Uterus (tissue), 4 donors: ENCODE data around the gene ADGRG6. TPM values are rescaled to one million over a fixed set of nuclear protein-coding genes. Genes with fewer than 3 reads are reported as not detected.

Experiments used
- DNase-seq, 2 donors: peaks; one replicate each; pipeline ENCODE4 v3.0.0-alpha.2; 2019 to 2020
- H3K27ac ChIP-seq, 2 donors: fragments of 200-600 bp; sonication (generic); 1 replicate in 1 of 2; 2 replicates in 1 of 2; pipeline ENCODE4 v1.5.1; 2016 to 2018
- H3K27me3 ChIP-seq, 2 donors: fragments of 200-600 bp; sonication (generic); one replicate each; pipeline ENCODE4 v1.5.1; 2018 to 2019; ENCODE audit warnings: control low read depth in 1 of 2
- H3K36me3 ChIP-seq, 2 donors: fragments of 200-600 bp; sonication (generic); one replicate each; pipeline ENCODE4 v1.5.1; 2019; ENCODE audit warnings: control low read depth in 1 of 2
- H3K4me1 ChIP-seq, 2 donors: fragments of 200-600 bp; sonication (generic); one replicate each; pipeline ENCODE4 v1.5.1; 2018 to 2019; ENCODE audit warnings: control low read depth in 1 of 2
- H3K4me3 ChIP-seq, 2 donors: fragments of 200-600 bp; sonication (generic); 1 replicate in 1 of 2; 2 replicates in 1 of 2; pipeline ENCODE4 v1.5.1; 2018 to 2019; ENCODE audit warnings: mild to moderate bottlenecking in 1 of 2
- H3K9me3 ChIP-seq, 2 donors: fragments of 200-600 bp; sonication (generic); one replicate each; pipeline ENCODE4 v1.5.1; 2019; ENCODE audit warnings: control low read depth in 1 of 2
- CTCF ChIP-seq, 4 experiments: fragments of 200-600 bp in 2 of 4; fragments of 450-650 bp in 2 of 4; sonication (generic) in 2 of 4; IDR thresholded peaks; one replicate each; pipeline ENCODE4 v1.5.1; 2016 to 2019; ENCODE audit warnings: antibody characterized with exemption in 4 of 4, mild to moderate bottlenecking in 2 of 4, moderate library complexity in 1 of 4
- POLR2A ChIP-seq, 2 donors: fragments of 450-650 bp; IDR thresholded peaks; one replicate each; pipeline ENCODE4 v1.6.1; 2016; ENCODE audit warnings: antibody characterized with exemption in 2 of 2, mild to moderate bottlenecking in 1 of 2, moderate library complexity in 1 of 2
- intact Hi-C: fragments of 100-400 bp; cut with DNase I; formaldehyde crosslinking; loops from one replicate; pipeline ENCODE4 v1.15.1; 2023; ENCODE audit warnings: low total_unique reads
- total RNA-seq, 4 donors: library from RNA; depleted of rRNA in 3 of 4; stranded (reverse); fragments of >200 nt in 3 of 4; gene quantifications; one replicate each; pipeline versions ENCODE4 v1.1.0 to v1.2.4, GENCODE V29; 2014 to 2023
- donor health status: DM: yes; HTN: yes; CAD: no.

Gene ADGRG6
- total RNA-seq, 4 donors from 2014 or later: 3.6 to 23.8 (median 9.5) TPM

DNA sequence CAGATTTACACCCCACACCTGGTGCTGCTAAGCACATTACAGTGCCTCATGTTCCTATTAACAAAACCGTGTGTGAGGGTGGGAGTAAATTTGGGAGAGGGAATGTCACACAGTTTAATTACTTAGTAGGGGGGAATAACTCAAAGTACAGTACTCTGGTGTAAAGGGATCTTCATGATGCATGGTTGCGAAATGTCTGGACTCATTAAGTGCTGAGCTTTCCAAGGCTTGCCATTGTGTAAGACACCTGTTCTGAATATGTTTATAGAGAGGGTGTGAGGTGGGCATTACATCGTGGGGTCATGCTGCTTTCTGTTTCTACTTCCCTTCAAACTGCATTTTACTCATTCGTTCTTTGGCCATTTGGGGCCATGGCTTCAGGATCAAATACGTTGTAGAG is 181.2 kb downstream of the ADGRG6 start:
- H3K27me3 ChIP-seq: no peaks in the 10 kb centered on the region
- TF ChIP-seq POLR2A (IDR thresholded peaks at IDR 0.05) (no peak), CTCF (IDR thresholded peaks at IDR 0.05) (no peak)
- H3K4me3 ChIP-seq: no peak overlapping the region
- intact Hi-C loops: no loop called here
- no peaks in the 10 kb centered on the region for H3K9me3 ChIP-seq
- DNase-seq: no peak
- no peaks in the 10 kb centered on the region for H3K36me3 ChIP-seq
- H3K4me1 ChIP-seq: no peaks in the 10 kb centered on the region
- H3K27ac ChIP-seq: no peak overlapping the region

GRCh38 chr6:142485256-142485655 is 183.4 kb downstream of the ADGRG6 start:
- Histone ChIP-seq H3K36me3 (no peaks in the 10 kb centered on the region), H3K27ac (no peak overlapping the region), H3K4me1 (no peaks in the 10 kb centered on the region), H3K4me3 (no peak overlapping the region), H3K27me3 (no peaks in the 10 kb centered on the region), H3K9me3 (no peaks in the 10 kb centered on the region)
- DNase-seq: no peak
- TF ChIP-seq CTCF (IDR thresholded peaks at IDR 0.05) (no peak), POLR2A (IDR thresholded peaks at IDR 0.05) (no peak)
- intact Hi-C loops: no loop called here

DNA sequence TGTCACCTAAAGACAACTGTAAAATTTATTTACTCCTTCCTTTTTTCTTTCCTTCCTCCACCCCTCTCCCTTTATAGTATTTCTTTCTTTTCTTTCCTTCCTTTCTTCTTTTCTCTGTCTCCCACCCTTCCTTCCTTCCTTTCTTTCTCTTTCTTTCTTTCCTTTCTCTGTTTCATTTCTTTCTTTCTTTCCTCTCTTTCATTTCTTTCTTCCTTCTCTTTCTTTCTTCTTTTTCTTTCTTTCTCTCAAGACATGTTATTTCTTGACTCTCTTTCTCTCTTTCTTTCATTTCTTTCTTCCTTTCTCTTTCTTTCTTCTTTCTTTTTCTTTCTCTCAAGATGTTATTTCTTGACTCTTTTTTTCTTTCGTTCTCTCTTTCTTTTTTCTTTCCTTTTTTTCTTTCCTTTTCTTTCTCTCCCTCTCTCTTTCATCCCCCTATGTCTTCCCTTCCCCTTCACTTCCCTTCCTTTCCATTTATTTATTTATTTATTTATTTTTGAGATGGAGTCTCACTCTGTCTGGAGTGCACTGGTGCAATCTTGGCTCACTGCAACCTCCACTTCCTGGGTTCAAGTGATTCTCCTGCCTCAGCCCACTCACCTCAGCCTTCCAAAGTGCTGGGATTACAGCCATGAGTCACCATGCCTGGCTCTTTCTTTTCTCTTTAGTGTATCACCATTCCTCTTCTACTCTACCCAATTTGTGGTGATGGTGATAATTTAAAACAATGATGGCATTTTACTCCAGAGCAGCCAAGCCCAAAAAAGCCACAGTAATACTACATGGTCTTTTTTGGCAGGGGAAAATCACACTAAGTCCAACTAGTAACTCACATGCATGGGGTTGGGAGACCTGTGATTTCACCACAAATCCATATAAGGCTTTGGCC is 188.2 kb downstream of the ADGRG6 start:
- Histone ChIP-seq H3K4me1 (no peaks in the 10 kb centered on the region), H3K4me3 (no peak overlapping the region), H3K27me3 (no peaks in the 10 kb centered on the region), H3K9me3 (no peaks in the 10 kb centered on the region), H3K36me3 (no peaks in the 10 kb centered on the region), H3K27ac (no peak overlapping the region)
- intact Hi-C loops: no loop called here
- DNase-seq: no peak
- TF ChIP-seq POLR2A (IDR thresholded peaks at IDR 0.05): no peak
- no peak for TF ChIP-seq CTCF (IDR thresholded peaks at IDR 0.05)

Other genes starting within 250 kb of the ADGRG6 start
- not detected for gene GJE1, start 169.1 kb upstream of the ADGRG6 start, total RNA-seq
- under 1 TPM in 1 of 4 donors, not detected in 3; 0.41 TPM for gene NMBR, start 154.9 kb upstream of the ADGRG6 start, total RNA-seq
- gene VTA1, start 154.7 kb upstream of the ADGRG6 start, total RNA-seq: 10 to 100 TPM; 25.9 to 68.7 (median 38.2) TPM